Endometrial microvascular endothelial cells (primary cell): ENCODE results near the gene OSGEP. TPM values are rescaled to one million over a fixed set of nuclear protein-coding genes. Genes with fewer than 3 reads are reported as not detected.

Experiments
- in situ Hi-C: cut with HindIII; loops from 2 replicates; pipeline ENCODE4 v1.10.0; 2017; ENCODE audit warnings: low sequenced_read_pairs, low pct_unique_long_range_greater_than_20kb; ENCODE audit errors: inconsistent ontology term
- total RNA-seq: library from RNA; depleted of rRNA; stranded (reverse); fragments of >200 nt; gene quantifications from one replicate; pipeline ENCODE4 v1.2.3, GENCODE V29; 2015; ENCODE audit errors: inconsistent ontology term

Gene OSGEP
- total RNA-seq, 1 donor from 2014 or later: 55.3 TPM

- in situ Hi-C loops: no loop called here
Observed at GRCh38 chr14:20436363-20436755, 18.3 kb downstream of the OSGEP start.

DNA sequence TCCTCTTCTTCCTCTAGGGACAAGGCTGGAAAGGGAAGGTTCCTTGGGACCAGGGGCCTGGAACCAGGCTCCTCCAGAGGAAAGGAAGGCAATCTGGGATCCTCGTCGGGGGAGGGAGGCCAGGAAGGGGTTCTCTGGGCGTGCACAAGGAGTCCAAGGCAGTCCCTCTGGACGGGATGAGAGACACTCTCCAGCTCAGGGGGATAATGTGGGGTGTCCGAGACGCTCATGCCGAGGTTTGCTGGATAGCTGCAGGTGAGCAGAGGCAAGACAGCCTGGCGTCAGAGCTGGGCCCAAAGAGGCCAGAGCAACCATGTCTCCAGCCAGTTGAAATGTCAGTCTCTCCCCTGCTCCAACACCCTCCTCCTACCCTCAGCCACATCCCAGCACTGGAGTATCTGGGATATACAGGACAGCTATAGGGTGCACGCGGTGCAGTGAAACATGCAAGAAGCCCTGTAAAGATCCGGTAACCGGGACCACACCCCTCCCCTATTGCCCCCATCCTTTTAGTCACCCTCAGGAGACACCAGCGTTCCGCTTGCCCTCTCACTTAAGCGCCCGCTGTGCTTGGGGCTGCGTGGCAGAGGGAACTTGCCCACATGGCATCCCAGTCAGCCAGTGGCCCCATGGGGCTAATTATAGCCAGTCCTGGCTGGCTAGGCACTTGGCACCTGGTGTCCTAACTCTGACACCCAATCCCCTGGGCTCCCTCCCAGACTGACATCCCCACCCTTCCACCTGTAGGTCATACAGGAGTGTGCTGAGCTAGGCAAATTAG, 18.8 kb downstream of the OSGEP start, which contains the start of gene KLHL33:
Gene KLHL33 (minus strand): TSS at position 585 of the 781 bp plus-strand sequence. CDS start 355 bp downstream, at position 230.
- in situ Hi-C loops: no loop called here

- in situ Hi-C loops: no loop called here
Observed at GRCh38 chr14:20434701-20435581, 19.7 kb downstream of the OSGEP start.

DNA sequence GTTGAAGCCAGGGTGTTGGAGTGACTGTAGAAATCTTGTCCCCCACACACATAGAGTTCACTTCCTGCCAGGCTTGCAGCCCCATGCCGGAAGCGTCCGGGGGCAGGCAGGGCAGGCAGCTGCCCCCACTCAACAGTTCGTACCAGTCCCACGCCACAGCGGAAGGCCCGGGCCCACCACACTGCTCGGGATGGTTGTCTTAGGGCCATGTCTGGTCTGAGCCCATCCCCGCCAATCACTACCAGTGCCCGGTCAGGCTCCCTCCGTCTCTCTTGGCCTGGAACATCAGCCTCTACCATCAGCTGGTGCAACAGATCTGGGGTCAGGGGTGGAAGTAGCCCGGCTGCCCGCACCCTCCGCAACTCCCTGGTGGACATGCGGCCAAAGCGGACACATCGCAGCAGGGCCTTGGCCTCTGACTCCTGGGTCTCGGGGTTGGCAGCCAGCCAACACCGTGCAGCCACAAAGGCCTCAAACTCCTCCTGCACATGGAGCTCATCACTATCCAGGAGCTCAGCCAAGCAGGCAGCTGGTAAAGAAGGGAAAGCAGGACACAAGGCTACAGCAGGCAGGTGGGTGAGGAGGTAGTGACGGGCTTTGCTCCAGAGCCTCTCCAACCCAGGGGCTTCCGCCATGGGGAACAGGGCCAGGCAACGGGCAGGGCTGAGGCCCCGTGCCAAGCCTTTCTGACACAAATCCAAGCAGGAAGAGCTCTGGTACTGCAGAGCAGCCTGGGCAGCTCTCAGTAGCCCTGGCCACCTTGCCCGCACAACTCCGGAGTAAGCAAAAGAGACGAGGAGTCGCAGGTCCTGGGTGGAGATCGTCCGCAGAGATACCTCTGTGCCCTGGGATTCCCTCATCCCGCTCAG, 24.6 kb downstream of the OSGEP start:
- in situ Hi-C loops: no loop called here

DNA sequence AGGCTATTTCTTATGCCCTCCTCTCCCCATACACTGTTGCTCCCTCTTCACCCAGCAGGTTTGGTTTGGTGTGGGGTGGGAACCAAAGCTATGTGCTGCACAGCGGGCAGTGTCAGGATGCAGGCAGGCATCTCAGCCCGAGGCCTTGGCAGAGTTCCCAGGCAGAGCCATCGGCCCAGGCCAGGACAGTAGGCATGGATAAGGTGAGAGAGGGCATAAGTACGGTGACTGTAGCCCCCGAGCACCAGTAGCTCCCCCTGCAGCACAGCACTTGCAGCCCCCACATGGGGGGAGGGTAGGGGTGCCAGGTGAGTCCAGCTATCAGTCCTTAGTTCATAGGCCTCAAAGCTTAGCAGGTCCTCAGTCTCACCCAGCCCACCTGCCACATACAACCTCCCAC, 25.8 kb downstream of the OSGEP start:
- in situ Hi-C loops: no loop called here

DNA sequence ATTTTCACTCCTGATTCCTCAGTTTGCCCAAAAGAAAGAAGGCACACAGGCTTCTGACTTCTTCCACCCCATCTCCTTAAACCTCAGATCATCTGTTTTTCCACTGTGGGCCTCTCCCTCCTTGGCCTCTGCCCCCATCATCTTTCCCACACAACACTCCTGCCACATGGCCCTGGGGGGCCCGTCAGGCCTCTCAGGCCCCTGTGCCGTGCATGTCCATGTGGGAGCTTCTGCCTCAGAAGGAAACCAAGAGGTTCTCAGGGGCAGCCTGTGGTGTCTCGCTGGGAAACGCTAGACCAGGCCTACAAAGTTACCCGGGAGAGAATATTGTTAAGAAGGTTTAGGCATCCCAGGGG, 26.6 kb downstream of the OSGEP start:
- in situ Hi-C loops: no loop called here

DNA sequence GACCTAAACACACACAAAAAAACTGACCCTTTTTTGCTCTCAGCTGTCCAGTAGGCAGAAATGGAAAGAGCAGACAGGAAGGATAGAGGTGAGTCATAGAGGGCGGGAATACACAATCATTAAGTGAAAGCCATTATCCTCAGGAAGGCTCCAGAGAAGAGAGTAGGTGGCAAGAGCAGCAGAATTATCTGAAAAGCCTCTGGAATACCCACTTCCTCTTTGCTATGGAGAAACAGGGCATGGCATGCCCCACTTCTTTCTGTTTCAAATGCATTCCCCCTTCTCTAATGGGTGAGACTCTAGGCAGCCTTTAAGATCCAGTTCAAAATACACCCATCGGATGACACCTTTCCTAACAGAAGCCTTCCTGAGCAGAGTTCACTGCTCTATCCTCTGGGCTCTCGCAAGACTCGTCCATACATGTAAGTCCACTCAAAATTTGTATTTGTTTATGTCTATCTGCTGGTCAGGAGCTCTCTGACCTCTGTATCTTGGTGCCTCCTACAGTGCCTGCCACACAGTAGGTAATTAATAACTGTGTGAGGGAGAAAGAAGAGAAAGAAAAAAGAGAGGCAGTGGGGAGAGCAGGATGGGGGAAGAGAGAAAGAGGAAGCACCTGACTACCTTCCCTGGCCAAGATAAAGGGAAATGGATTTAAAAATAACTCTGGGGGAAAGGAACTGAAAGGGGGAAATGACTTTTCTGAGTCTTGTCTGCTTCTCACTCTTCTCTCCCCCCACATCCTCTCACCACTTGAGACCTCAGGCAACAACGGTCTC, 27.2 kb downstream of the OSGEP start:
- in situ Hi-C loops: no loop called here

DNA sequence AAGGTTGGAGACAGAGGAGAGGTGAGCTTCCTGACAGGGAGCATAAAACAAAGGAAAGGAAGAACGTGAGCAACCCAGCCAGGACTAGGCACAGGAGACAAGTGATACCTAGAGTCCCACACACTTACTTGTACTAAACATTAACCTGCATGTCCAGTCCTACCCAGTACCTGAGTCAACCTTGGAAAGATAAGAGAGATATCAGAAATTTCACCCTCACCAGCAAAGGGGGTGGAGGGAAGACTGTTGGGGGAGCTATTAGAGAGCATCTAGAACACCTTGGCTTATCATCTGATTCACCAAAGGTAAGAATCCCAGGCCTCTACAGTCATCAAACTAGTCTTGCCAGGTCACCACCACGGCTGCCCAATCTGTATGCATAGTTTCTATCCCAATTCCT, 29.8 kb downstream of the OSGEP start:
- in situ Hi-C loops: no loop called here

DNA sequence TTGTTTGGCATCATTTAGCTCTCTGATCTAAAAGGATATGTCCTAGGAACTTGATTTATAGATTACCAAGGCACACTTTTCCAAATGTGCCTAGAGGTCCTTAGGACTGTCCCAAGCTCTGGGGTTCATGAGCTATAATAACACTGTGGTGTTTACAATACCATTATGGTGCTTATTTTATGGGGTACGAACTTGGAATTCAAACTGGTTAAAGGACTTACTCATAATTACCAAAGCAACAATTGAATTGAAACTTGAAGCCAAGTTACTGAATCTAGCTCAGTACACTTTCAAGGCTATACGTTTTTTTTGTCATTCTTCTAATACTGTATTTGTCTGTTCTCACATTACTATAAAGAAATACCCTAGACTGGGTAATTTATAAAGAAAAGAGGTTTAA, 31.7 kb downstream of the OSGEP start:
- in situ Hi-C loops: no loop called here

- in situ Hi-C loops: no loop called here
Observed at GRCh38 chr14:20421267-20421666, 33.3 kb downstream of the OSGEP start.

DNA sequence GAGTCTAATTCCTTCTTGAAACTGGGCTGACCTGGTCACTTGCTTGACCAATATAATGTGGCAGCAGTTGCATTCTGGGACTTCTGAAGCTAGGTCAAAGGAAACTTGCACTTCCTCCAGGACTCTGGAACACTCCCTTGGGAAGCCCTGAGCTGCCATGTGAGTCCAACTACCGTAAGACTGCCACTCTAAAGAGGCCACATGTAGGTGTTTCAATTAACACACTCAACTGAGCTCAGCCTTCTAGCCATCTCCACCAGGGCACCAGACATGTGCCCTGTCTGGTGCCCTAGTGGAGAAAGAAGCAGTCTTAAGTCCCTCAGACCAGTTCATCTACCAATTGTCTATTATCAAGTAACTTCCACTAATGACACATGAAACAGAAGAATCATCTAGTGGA, 35.2 kb downstream of the OSGEP start:
- in situ Hi-C loops: no loop called here

- in situ Hi-C loops: no loop called here
Observed at GRCh38 chr14:20418501-20418909, 36.1 kb downstream of the OSGEP start.

DNA sequence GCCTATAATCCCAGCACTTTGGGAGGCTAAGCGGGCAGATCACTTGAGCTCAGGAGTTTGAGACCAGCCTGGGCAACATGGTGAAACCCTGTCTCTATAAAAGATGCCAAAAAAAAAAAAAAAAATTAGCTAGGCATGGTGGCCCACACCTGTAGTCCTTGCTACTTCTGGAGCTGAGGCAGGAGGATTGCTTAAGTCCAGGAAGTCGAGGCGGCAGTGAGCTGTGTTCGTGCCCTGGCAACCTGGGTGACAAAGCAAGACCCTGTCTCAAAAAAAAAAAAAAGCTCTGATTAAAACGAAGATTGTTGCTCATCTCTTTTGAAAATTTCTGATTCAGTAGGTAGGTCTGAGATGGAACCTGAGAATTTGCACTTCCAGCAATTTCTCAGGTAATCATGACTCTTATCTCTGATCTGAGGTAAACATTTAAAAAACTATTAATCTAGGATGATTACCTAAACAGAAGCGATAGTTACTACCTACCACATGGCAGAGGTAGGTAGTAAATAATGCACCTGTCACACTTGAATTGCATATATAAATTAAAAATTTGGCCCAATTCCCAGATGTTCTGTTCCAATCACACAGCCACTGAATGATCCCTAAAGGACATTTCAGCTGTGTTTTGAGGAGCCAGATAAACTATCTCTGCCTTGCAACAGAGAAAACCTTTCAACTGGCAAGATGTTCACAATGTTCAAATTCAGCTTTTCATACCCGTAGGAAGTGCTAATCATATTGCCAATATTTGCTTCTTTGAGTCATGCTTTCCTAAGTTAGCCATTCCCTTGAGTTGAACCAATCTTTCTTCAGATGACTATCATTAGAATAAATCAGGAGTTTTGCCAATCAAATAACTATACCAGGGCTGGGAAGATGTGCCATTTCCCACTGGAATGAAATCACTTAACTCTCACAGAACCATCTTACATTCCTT, 37.1 kb downstream of the OSGEP start:
- in situ Hi-C loops: no loop called here

GRCh38 chr14:20416223-20416622, 38.4 kb downstream of the OSGEP start:
- in situ Hi-C loops: no loop called here

DNA sequence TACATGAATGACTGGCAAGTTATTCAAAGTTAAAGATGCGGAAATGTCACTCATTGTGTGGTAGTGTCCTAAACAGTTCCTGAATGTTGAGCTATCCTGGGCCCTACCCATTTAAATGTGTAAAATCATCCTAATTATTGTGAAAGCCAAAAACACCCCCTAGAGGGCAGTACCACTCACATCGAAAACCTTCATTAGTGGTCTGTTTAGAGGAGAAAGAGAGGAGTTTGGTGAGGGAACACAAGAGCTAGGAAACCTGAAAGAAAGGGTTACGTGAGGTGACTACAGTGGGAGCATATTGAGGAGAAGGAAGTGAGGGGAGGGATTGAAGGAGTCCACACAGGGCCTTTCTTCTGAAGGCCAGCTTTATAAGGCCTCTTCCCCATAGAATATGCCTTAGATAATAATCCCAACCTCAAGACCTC, 38.8 kb downstream of the OSGEP start:
- in situ Hi-C loops: no loop called here

DNA sequence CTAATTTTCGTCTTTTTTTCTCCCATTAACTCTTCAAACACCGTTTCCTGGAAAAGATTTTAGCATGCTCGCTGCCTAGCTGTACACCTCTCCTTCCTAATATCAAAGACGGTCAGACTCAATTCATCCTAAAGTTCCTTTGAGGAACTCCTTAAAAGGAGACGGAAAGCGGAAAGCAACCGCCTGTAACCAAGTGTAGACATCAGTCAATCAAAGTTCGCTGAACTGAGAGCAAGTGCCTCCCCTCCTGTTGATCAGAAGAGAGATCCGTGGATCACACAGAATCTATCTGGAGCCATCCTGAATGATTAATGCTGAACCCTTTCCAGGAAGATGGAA, 40.9 kb downstream of the OSGEP start:
- in situ Hi-C loops: no loop called here

DNA sequence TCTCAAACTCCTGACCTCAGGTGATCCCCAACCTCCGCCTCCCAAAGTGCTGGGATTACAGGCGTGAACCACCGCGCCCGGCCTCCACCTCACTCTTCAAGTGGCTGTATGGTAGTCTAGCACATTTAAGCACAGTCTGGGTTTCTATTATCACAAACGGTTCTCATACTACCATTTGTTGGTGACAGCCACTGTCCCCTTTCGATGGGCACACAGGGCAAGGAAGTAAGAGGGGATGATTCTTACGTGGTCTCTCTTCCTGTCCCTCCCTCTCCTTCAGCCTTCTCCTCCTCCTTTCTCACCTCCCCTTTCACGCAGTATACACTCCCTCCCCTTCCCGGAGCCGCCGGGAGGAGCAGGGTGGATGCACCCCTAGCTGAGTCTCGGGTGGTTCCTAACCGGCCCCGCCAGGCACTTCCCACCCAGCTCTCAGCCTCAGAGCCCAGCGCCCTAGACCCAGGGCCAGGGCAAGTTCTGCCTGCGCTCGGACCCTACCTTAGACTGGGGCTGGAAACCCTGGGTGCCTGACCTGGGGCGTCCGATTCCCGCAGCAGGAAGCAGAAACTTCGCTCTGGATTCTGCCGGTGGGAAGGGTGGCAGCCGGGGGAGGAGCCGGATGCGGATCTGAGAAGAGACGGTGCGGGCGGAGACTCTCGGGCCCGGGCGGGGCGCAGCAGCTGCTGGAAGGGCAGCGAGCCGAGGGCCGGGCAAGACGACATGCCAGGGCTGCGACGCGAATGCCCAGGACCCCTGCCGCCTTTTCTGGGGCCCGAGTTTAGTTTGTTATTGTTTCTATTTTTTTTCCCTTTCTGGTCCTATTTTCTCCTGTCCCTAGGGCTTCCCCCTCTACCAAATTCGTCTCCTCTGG, 41.5 kb downstream of the OSGEP start, which contains the start of gene TEP1:
Gene TEP1 (minus strand): TSS at position 626 of the 868 bp plus-strand sequence. CDS start 5,062 bp downstream, outside the sequence.
- in situ Hi-C loops: no loop called here
